HepG2 (cell line): ENCODE data around the gene METTL16. TPM values are rescaled to one million over a fixed set of nuclear protein-coding genes. Genes with fewer than 3 reads are reported as not detected.
A peak's percentile ranks its signal among the peaks of the same experiment; 100 is the strongest.

Experiments used
- CC2D1A ChIP-seq: sonication (generic); formaldehyde crosslinking; IDR thresholded peaks from 2 replicates; pipeline ENCODE4 v1.8.1; 2023; ENCODE audit warnings: mild to moderate bottlenecking, missing genetic modification reagents
- FOXJ3 ChIP-seq: sonication (generic); formaldehyde crosslinking; IDR thresholded peaks from 2 replicates; pipeline ENCODE4 v1.4.0; 2020; ENCODE audit warnings: missing genetic modification reagents, mild to moderate bottlenecking, borderline replicate concordance
- GMEB2 ChIP-seq: IDR thresholded peaks from 2 replicates; pipeline ENCODE4 v1.6.1; 2016; ENCODE audit warnings: missing biosample characterization, missing genetic modification reagents, low read depth
- HMG20A ChIP-seq: IDR thresholded peaks from 2 replicates; pipeline ENCODE4 v1.6.1; 2016; ENCODE audit warnings: borderline replicate concordance
- RELA ChIP-seq: sonication (generic); formaldehyde crosslinking; IDR thresholded peaks from 2 replicates; pipeline ENCODE4 v1.4.0; 2020; ENCODE audit warnings: missing genetic modification reagents
- REXO4 ChIP-seq: sonication (generic); formaldehyde crosslinking; IDR thresholded peaks from 2 replicates; pipeline ENCODE4 v1.8.0; 2022; ENCODE audit warnings: missing genetic modification reagents, mild to moderate bottlenecking, borderline replicate concordance
- RFX3 ChIP-seq: IDR thresholded peaks from 2 replicates; pipeline ENCODE4 v1.6.1; 2016; ENCODE audit warnings: missing biosample characterization, missing genetic modification reagents
- RNF219 ChIP-seq: sonication (generic); formaldehyde crosslinking; IDR thresholded peaks from 2 replicates; pipeline ENCODE4 v1.5.0; 2020; ENCODE audit warnings: mild to moderate bottlenecking, missing genetic modification reagents
- ZBTB25 ChIP-seq: IDR thresholded peaks from 2 replicates; pipeline ENCODE4 v1.6.1; 2018; ENCODE audit warnings: missing genetic modification reagents
- ZNF547 ChIP-seq: sonication (generic); formaldehyde crosslinking; IDR thresholded peaks from 2 replicates; pipeline ENCODE4 v1.5.1; 2020; ENCODE audit warnings: mild to moderate bottlenecking, missing genetic modification reagents
- ZNF572 ChIP-seq: sonication (generic); formaldehyde crosslinking; IDR thresholded peaks from 2 replicates; pipeline ENCODE4 v1.5.1; 2020; ENCODE audit warnings: mild to moderate bottlenecking, missing genetic modification reagents
- ZNF576 ChIP-seq: sonication (generic); formaldehyde crosslinking; IDR thresholded peaks from 2 replicates; pipeline ENCODE4 v1.4.0; 2020; ENCODE audit warnings: mild to moderate bottlenecking, missing genetic modification reagents
- ZNF784 ChIP-seq: sonication (generic); formaldehyde crosslinking; IDR thresholded peaks from 2 replicates; pipeline ENCODE4 v1.5.1; 2020; ENCODE audit warnings: missing genetic modification reagents, mild to moderate bottlenecking, borderline replicate concordance
- ZNF850 ChIP-seq: sonication (generic); formaldehyde crosslinking; conservative IDR thresholded peaks from 2 replicates; pipeline ENCODE4 v1.9.0; 2021; ENCODE audit warnings: mild to moderate bottlenecking, missing genetic modification reagents
- ZNF879 ChIP-seq: sonication (generic); formaldehyde crosslinking; IDR thresholded peaks from 2 replicates; pipeline ENCODE4 v1.8.1; 2023; ENCODE audit warnings: missing genetic modification reagents
- polyA plus RNA-seq, 8 experiments: library from polyadenylated mRNA; depleted of rRNA in 3 of 8; stranded (reverse) in 7 of 8; unstranded in 1 of 8; fragments of >200 nt; fragmentation: Illumina TruSeq in 4 of 8; extraction: Trizol in 4 of 8; gene quantifications; 2 replicates each; pipeline versions ENCODE4 v1.2.1 to v1.2.3, GENCODE V29; 2011 to 2016; ENCODE audit warnings: low read depth in 4 of 8, missing spikeins in 1 of 8, mixed read lengths in 1 of 8; ENCODE audit not compliant: insufficient read depth in 1 of 8
- total RNA-seq, 5 experiments: library from RNA; depleted of rRNA; stranded (reverse); fragments of >200 nt; fragmentation: Illumina TruSeq; extraction: Trizol; gene quantifications; 2 replicates each; pipeline ENCODE4 v1.2.3, GENCODE V29; 2016; ENCODE audit warnings: low read depth in 1 of 5
- TF ChIP-seq, protein P1 (sequence below): sonication (generic); formaldehyde crosslinking; IDR thresholded peaks from 2 replicates; pipeline ENCODE4 v1.4.0; 2020; ENCODE audit warnings: mild to moderate bottlenecking, missing genetic modification reagents
- TF ChIP-seq, protein P2 (sequence below): sonication (generic); formaldehyde crosslinking; IDR thresholded peaks from 2 replicates; pipeline ENCODE4 v1.4.0; 2020; ENCODE audit warnings: mild to moderate bottlenecking, low read depth, missing genetic modification reagents

The METTL16 gene
- total and polyA plus RNA-seq, 2 of the 13 experiments (the other 11 are each of a cell fraction or from before 2014, with no cell fraction given) = 11.6 to 18.5 TPM

DNA sequence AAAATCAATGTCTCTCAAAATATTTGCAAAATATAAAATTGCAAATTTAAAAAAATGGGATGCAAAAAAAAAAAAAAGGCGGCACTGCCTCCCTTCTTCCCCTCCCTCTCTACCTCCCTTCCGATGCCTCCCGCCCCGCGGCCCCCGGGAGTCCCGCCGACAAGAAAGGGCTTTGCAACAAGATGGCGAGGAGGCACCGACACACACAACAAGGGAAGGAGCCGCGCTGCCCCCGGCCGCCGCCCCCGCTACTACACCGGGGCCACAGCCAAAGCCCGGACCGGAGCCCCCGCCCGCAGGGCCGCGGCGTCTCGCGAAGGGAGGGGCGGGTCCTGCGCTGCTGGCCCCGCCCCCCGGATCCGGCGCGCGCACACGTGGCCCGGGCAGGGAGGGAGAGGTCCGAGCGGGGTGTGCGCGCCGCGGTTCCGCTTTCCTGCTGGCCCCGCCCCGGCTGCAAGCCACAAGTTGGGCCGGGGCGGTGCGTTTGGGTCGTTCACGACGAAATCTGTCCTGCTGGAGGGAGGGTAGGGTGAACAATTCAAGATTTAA, 110.7 kb downstream of the METTL16 start, which contains the start of gene MNT (continued):
- TF ChIP-seq RFX3 (no peak), ZNF784 (no peak), ZNF879 (no peak), GMEB2 (peak; percentile 52; the same call in 1 of the 2 replicates), REXO4 (CRISPR knock-in tag) (no peak), RELA (CRISPR knock-in tag) (no peak), RNF219 (CRISPR knock-in tag) (no peak), ZNF576 (CRISPR knock-in tag) (no peak), ZNF850 (CRISPR knock-in tag) (0 out of 2 replicates have a peak, but pooled peaks have one; percentile 24), FOXJ3 (CRISPR knock-in tag) (no peak), ZBTB25 (no peak; the same call in 1 of the 2 replicates), ZNF572 (CRISPR knock-in tag) (no peak), ZNF547 (CRISPR knock-in tag) (no peak), CC2D1A (CRISPR knock-in tag) (no peak), HMG20A (CRISPR knock-in tag) (no peak)
- TF ChIP-seq, protein P1, sequence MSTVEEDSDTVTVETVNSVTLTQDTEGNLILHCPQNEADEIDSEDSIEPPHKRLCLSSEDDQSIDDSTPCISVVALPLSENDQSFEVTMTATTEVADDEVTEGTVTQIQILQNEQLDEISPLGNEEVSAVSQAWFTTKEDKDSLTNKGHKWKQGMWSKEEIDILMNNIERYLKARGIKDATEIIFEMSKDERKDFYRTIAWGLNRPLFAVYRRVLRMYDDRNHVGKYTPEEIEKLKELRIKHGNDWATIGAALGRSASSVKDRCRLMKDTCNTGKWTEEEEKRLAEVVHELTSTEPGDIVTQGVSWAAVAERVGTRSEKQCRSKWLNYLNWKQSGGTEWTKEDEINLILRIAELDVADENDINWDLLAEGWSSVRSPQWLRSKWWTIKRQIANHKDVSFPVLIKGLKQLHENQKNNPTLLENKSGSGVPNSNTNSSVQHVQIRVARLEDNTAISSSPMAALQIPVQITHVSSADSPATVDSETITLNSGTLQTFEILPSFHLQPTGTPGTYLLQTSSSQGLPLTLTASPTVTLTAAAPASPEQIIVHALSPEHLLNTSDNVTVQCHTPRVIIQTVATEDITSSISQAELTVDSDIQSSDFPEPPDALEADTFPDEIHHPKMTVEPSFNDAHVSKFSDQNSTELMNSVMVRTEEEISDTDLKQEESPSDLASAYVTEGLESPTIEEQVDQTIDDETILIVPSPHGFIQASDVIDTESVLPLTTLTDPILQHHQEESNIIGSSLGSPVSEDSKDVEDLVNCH (CRISPR knock-in tag) = no peak
- TF ChIP-seq, protein P2, sequence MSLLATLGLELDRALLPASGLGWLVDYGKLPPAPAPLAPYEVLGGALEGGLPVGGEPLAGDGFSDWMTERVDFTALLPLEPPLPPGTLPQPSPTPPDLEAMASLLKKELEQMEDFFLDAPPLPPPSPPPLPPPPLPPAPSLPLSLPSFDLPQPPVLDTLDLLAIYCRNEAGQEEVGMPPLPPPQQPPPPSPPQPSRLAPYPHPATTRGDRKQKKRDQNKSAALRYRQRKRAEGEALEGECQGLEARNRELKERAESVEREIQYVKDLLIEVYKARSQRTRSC (CRISPR knock-in tag) = no peak
